BE2C (cell line): ENCODE results near the gene ANKS4B.

Experiments
- DNase-seq: peaks from one replicate; pipeline ENCODE4 v3.0.0-alpha.2; 2020
- H3K27me3 ChIP-seq: fragments of 250-450 bp; sonication (Bioruptor Pico); 2 replicates; pipeline ENCODE4 v1.5.1; 2020; ENCODE audit warnings: mild to moderate bottlenecking
- H3K36me3 ChIP-seq: fragments of 250-450 bp; sonication (Bioruptor Pico); 2 replicates; pipeline ENCODE4 v1.5.1; 2020; ENCODE audit warnings: mild to moderate bottlenecking
- H3K4me1 ChIP-seq: fragments of 250-450 bp; sonication (Bioruptor Pico); 2 replicates; pipeline ENCODE4 v1.5.1; 2020
- H3K4me3 ChIP-seq: 2 replicates; pipeline ENCODE4 v1.5.1; 2011; ENCODE audit warnings: low read depth, low read length
- H3K9me3 ChIP-seq: fragments of 250-450 bp; sonication (Bioruptor Pico); 2 replicates; pipeline ENCODE4 v1.5.1; 2020
- TF ChIP-seq, protein P1 (sequence below): IDR thresholded peaks from 2 replicates; pipeline ENCODE4 v1.5.1; 2012; ENCODE audit warnings: mild to moderate bottlenecking, low read depth, low read length

ANKS4B gene

DNA sequence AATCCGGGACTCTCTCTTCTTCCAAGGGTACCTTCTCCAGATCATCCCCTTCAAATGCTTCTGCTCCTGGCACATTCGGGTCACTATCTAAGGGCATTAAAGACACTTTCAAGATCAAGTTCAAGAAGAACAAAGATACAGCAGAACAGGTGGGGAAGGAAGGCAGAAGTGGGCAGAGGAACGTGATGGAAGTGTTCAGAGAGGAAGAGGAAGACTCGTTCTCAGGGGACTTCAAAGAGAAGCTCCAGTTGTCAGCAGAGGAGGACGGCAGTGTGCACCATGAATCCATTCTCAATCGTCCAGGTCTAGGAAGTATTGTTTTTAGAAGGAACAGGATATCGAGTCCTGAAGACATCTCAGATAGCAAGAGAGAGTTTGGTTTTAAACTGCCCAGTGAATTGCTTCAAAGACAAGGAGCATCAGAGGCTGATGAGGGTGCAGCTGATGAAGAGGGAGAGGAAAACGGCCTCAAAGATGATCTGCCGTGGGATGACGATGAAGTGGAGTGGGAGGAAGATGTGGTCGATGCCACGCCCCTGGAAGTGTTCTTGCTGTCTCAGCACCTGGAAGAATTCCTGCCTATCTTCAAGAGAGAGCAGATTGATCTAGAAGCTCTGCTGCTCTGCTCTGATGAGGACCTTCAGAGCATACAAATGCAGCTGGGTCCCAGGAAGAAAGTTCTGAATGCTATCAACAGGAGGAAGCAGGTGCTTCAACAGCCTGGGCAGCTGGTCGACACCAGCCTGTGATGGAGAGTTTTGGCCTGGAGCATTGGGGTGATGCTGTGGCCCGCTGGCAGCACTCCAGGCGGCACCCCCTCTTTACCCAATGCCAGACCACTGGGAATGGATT lies 16.8 kb downstream of the ANKS4B start:
- Histone ChIP-seq H3K9me3 (no peaks in the 10 kb centered on the region), H3K4me1 (no peaks in the 10 kb centered on the region), H3K27me3 (peaks cover 6% of the 10 kb centered on the region; the same call in 1 of the 2 replicates), H3K36me3 (no peaks in the 10 kb centered on the region), H3K4me3 (no peak overlapping the region)
- TF ChIP-seq, protein P1, sequence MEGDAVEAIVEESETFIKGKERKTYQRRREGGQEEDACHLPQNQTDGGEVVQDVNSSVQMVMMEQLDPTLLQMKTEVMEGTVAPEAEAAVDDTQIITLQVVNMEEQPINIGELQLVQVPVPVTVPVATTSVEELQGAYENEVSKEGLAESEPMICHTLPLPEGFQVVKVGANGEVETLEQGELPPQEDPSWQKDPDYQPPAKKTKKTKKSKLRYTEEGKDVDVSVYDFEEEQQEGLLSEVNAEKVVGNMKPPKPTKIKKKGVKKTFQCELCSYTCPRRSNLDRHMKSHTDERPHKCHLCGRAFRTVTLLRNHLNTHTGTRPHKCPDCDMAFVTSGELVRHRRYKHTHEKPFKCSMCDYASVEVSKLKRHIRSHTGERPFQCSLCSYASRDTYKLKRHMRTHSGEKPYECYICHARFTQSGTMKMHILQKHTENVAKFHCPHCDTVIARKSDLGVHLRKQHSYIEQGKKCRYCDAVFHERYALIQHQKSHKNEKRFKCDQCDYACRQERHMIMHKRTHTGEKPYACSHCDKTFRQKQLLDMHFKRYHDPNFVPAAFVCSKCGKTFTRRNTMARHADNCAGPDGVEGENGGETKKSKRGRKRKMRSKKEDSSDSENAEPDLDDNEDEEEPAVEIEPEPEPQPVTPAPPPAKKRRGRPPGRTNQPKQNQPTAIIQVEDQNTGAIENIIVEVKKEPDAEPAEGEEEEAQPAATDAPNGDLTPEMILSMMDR: no peak
- no peak for DNase-seq

DNA sequence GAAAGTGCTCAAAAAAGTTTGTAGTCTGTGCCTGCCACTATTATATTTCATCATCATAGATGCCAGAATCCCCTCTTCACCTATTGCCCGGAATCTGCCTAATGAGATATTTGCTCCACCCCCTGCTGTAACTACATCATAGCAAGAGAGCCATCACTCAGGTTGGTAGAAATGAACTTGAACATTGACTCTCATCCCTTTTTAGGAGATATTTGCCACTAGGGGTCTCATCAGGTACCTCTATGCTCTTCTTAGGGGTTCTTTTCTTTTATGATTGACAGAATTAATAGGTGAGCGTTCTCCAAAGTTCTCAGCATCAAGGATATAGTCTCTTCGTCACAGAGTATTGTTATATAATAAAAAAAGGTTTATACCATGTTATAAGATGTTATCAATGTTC lies 20.0 kb downstream of the ANKS4B start:
- H3K4me3 ChIP-seq: no peak overlapping the region
- no peaks in the 10 kb centered on the region for H3K36me3 ChIP-seq
- TF ChIP-seq, protein P1: no peak
- H3K9me3 ChIP-seq: no peaks in the 10 kb centered on the region
- no peak for DNase-seq
- peaks cover 6% of the 10 kb centered on the region; the same call in 1 of the 2 replicates for H3K27me3 ChIP-seq
- no peaks in the 10 kb centered on the region for H3K4me1 ChIP-seq

DNA sequence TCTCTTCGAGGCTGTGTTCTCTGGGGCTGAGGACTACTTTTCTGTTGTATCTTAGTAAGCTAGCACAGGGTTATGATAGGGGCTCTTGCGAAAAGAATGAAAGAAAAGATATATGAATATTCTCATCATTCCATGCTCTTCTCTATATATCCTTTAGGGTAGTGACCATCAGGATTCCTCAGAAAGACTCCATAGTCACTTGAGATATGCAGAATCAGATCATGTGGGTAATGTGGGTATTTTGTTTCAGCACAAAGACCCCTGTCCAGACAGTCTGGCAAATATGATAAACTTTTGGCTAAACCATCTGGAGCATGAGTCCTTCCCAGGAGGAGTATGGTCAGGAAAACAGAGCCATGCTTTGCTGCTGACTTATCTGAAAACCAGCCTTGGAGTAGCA lies 23.1 kb downstream of the ANKS4B start:
- Histone ChIP-seq H3K9me3 (no peaks in the 10 kb centered on the region), H3K4me3 (no peak overlapping the region), H3K27me3 (no peaks in the 10 kb centered on the region; the same call in 1 of the 2 replicates), H3K36me3 (no peaks in the 10 kb centered on the region), H3K4me1 (no peaks in the 10 kb centered on the region)
- TF ChIP-seq, protein P1: no peak
- DNase-seq: no peak

DNA sequence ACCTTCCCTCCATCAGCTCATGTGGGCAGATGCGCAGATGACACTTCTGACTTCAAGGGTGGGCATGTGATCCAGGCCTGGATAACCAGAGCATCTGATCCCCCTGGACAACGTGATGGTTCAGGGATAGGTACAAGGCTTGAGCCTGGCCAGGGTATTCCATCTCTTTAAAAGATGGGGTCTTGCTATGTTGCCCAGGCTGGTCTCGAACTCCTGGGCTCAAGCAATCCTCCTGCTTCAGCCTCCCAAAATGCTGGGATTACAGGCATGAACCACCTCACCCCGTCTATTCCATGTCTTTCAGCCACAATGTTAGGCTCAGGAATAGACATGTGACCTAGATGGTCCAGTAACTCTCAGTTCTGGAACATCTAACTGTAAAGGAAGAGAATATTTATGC lies 23.8 kb downstream of the ANKS4B start:
- no peaks in the 10 kb centered on the region for H3K9me3 ChIP-seq
- no peak for DNase-seq
- no peaks in the 10 kb centered on the region for H3K36me3 ChIP-seq
- TF ChIP-seq, protein P1: no peak
- H3K4me1 ChIP-seq: no peaks in the 10 kb centered on the region
- no peak overlapping the region for H3K4me3 ChIP-seq
- H3K27me3 ChIP-seq: no peaks in the 10 kb centered on the region; the same call in 1 of the 2 replicates

DNA sequence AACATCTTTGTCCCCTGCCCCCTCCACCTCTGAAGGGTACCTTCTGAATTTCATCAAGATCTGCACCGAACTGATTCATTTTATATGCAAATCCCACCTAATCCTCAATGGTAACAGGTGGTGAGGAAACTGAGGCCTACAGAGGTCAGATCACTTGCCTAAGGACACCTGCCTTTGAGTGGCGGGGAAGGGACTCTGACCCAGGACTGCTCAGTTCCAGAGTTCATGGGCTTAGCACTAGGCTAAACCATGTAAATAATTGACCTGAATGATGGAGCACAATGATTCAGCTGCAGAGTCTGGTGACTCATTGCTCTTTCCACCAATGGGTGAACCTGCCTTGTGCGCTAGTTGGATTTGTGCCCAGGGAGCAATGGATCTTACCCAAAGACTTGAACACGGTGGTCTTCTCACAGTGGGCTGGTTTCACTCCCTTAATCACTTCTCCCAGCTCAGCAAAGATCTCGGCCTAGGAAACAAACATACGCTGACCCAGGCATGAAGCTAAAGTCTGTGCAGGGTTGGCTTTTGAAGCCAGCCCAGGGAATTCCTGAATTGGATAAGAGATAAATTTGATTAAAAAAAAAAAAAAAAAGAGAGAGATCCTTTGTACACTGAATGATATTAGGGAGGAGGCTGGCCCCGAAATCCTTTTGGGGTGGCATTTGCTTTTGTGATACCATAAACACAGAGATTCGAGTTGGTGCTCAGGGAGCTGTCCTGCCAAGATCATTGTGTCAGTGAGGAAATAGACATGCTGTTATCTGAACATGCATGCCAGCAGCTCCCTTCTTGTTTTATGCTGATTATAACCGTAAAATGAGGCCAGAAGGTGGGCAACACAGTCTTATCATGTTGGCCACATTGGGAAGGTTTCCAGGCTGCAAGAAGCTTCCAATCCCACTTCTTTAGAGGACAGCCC lies 27.6 kb downstream of the ANKS4B start:
- TF ChIP-seq, protein P1: no peak
- H3K27me3 ChIP-seq: no peaks in the 10 kb centered on the region
- no peak overlapping the region for H3K4me3 ChIP-seq
- H3K36me3 ChIP-seq: no peaks in the 10 kb centered on the region
- H3K4me1 ChIP-seq: no peaks in the 10 kb centered on the region
- DNase-seq: peak; percentile 32
- no peaks in the 10 kb centered on the region for H3K9me3 ChIP-seq
